T-helper 9 cell (primary cell): ENCODE results near the gene DPYD.

Experiments used
- DNase-seq: peaks from one replicate; pipeline ENCODE4 v3.0.0-alpha.2; 2020

The DPYD gene

DNA sequence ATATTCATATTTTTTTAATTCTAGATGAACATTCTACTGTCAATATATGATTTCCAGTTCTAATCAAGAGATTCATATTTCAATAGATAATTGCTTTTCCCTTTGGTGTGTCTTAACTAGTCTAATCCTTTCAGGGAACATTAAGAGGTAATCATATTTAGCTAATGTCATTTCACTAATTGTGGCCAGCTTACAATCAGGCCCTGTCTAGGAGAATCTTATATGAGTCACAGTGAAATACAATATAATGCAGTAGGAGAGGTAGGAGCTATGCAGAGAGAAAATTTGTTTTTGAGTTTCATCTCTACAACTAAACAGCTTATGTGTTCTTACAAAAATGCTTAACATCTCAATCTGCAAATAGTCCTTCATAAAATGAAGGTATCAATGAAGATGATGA is 85.9 kb downstream of the DPYD start:
- DNase-seq: no peak

DNA sequence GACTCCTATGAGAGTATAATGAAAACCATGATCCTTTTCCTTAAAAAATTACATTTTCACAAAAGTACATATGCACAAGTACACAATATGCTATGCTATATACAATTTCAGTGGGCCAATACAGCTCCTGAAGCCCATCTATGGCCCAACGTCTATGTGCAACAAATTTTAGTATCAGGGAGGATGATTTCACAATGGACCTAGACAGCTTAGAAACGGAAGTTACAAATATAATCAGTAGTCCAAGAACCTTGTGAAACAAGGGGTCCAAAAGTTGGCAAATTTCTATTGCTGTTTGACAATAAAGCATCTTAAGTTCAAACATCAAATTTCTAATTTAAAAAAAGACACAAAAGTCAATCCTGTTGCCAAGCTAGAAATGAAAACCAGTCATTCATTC is 87.0 kb downstream of the DPYD start:
- no peak for DNase-seq

DNA sequence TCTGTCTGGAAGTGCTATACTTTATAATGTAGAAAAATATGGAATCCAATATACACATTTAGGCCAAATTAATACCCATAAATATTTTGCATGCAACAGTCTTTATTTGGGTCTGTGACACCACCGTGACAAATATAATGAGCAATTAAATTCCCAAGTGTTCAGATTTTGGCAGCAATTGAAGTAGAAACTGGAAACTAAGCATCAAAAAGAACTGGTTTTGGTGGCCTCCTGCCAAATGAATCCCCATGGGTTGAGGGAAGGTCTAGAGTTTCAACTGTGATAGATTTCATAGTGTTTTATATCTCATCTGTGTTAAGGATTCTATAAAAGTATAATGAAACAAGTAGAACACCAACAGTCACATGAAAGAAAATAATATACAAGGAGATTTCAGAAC is 88.4 kb downstream of the DPYD start:
- DNase-seq: no peak

DNA sequence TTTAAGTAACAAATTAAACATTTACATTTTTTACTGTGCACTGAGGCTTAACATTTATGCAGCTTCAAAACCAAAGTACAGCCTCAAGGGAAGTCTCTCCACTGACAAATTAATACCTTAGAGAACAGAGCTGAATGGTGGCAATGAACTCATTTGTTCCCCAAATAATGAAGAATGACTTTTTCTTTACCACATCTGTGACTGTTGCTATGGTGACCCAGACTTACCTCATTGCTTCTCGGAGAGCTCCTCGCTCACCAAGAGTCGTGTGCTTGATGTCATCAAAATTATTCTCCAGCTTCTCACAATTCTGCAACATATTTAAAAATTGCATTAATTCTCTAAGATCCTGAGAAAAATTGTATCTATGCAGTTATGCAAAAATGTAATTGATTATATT is 92.9 kb downstream of the DPYD start:
- DNase-seq: no peak

GRCh38 chr1:97826820-97827219 is 94.0 kb downstream of the DPYD start:
- DNase-seq: no peak

DNA sequence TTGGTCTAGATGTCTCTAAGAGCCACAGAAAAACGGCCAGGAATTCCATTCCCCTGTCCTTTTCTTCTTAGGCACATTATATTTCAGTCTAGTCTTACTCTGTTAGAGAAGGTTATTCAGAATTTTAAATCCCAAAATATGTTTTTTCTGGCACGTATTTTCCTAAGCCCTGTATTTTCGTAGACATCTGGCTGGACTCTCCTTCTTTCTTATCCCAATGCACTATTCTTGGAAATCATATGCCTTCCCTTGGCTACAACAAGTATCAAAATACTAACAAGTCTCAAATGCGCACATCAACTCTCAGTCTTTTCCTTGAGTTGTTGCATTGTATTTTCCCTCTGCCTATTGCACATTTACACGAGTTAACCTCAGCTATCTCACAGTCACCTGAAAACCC is 96.2 kb downstream of the DPYD start:
- DNase-seq: no peak

- DNase-seq: no peak
Measured at GRCh38 chr1:97824200-97824599, 96.6 kb downstream of the DPYD start.

- DNase-seq: no peak
Measured at GRCh38 chr1:97820470-97821188, 100.2 kb downstream of the DPYD start.

DNA sequence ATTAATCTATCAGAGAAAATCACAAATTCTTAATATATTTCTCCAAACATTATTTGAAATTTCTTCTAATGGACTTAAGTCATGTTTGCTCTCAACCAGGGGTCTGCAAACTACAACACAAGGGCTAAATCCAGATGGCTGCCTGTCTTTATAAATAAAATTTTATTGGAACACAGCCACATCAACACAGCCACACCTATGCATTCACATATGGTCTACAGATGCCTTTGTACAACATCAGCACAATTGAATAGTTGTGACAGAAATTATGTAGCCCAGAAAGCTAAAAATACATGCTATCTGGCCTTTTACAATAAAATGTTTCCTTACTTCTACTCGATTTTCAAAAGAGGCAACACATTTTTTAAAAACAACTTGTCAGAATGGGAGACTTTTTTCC is 103.9 kb downstream of the DPYD start:
- DNase-seq: no peak

DNA sequence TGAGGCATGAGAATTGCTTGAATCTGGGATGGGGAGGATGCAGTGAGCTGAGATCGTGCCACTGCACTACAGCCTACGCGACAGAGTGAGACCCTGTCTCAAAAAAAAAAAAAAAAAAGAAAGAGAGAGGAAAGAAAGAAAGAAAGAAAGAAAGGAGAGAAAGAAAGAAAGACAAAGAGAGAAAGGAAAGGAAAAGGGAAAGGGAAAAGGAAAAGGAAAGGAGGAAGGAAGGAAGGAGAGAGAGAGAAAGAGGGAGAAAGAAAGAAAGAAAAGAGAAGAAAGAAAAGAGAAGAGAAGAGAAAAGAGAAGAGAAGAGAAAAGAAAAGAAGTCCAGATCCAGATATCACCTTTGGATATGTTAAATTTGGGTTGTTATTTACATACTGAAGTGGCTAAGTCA is 106.0 kb downstream of the DPYD start:
- no peak for DNase-seq

- DNase-seq: no peak
Measured at GRCh38 chr1:97814121-97814520, 106.7 kb downstream of the DPYD start.

GRCh38 chr1:97812076-97812475 is 108.8 kb downstream of the DPYD start:
- no peak for DNase-seq

GRCh38 chr1:97806996-97807520 is 113.8 kb downstream of the DPYD start:
- no peak for DNase-seq

GRCh38 chr1:97806326-97806725 is 114.5 kb downstream of the DPYD start:
- no peak for DNase-seq

DNA sequence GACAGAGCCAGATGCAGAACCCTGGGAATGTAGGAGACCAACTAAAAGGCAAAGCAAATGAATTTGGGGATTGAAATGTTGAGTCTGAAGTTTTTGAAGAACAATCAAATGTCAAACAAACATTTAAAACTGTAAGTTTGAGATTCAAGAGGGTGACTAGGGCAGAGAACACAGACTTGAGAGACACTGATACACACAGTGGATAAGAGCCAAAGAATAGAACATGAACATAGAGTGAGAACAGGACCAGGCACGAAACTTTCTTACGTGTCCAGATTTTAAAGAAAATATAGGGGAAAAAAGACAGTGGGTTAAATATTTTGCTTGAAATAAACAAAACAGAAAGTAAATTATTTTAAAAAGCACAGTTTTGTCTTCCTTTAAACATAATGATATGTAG is 115.7 kb downstream of the DPYD start:
- DNase-seq: no peak

GRCh38 chr1:97803026-97803425 is 117.8 kb downstream of the DPYD start:
- DNase-seq: no peak

DNA sequence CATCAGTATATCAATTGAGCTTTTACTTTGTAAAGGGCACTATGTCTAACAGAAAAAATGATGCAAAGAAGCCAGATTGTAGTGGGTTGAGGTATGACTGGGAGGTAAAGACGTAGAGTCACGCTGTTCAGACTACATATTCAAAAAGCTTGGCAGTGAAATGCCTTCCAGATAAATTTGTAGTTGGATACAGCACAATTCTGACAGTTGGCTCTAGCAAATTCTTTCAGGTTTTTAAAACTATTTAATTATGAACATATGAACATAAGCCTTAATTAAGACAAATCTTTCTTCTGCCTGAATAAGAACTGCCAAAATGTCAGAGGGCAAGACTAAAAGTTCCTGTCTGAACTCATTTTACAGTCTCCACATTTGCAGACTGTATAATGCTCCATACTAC is 118.8 kb downstream of the DPYD start:
- DNase-seq: no peak

DNA sequence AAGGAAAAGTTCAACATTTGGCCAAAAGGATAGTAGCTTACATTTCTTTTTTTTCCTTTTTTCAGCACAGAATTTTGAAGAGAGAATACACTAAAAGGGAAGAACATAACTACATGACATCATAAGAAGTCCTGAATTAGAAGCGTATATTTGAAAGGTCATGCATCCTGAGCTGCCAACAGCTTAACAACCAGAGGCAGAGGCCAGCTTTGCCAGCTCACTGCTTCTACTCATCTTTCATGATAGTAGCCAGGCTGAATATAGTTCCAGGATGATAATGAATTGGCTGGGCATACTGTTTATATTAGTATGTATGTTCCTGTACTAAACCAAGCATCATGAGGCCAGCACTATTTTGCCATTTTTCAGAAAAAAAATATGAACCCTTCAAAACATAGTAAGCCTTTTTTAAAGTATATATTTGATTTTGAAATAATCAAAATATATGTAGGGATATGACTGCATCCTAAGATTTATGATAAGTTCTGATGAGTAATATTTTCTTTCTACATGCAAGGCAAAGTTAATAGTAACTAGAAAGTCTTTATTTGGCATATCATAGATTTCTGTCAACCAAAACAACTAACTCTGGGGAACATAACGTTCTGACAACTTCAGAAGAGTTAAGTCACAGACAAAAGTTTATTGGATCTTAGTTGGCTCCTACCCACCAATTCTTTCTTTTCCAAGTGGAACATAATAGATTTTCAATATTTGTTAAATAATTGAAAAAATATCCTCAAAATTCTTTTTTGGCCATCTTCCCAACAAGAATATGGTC is 123.2 kb downstream of the DPYD start:
- no peak for DNase-seq

GRCh38 chr1:97796711-97797110 is 124.1 kb downstream of the DPYD start:
- no peak for DNase-seq

DNA sequence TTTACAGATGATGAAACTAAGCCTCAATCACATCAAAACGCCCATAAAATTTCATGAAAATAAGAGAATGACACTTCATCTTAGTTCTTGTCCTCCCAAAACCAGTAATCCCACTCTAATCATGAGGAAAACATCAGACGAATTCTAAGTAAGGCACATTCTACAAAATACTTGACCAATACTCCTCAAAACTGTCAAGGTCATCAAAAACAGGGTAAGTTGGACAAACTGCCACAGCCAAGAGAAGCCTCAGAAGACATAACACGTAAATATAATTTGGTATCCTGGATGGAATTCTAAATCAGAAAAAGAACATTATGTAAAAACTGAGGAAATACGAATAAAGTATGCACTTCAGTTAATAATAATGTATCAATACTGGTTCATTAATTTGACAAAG is 128.2 kb downstream of the DPYD start:
- no peak for DNase-seq

- DNase-seq: no peak
Measured at GRCh38 chr1:97791251-97791650, 129.6 kb downstream of the DPYD start.

DNA sequence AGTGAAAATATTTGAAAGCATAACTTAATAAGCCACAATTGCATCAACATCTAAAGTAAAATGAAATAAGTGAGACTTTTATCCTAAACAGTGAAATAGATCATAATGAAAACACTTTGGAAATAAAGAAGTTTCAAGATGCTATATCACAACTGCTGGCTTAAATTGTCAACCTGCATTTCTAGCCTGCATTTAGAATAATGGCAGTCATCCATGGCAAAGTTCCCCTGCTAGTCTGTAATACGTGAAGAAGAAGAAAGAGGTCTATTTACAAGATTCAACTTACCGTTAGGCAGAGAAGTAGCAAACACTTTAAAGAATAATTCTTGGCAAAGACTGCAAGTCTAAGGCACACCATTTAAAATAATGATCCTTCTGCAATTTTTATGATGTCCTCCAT is 133.6 kb downstream of the DPYD start:
- no peak for DNase-seq

DNA sequence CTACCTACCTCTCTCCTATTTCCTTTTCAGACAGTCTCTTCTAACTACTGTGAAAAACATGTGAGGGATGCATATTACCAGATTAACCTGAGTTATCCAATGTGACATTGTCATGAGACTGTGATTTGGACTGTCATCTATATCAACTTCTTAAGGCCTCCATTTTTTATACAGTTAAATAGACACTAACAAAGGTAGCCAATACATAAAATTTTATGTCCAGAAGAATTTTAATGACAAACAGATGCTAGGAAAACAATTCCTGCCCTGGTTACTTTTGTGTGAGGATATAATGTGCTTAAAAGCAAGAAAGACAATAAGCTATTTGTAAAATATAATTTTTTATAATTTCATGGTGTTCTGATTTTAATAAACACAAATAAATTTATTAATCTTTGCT is 136.2 kb downstream of the DPYD start:
- no peak for DNase-seq

- no peak for DNase-seq
Measured at GRCh38 chr1:97783751-97784150, 137.1 kb downstream of the DPYD start.
